DOHH2 (cell line): Measurements from ENCODE around the gene CCDC66.
A peak's percentile ranks its signal among the peaks of the same experiment; 100 is the strongest.
"Not testable (repeated sequence)": the region's sequence is repeated elsewhere in the genome, so short reads cannot be mapped to it uniquely, and the experiment has no call there.

Experiments used
- H3F3A ChIP-seq: fragments of 200-600 bp; sonication (generic), shearing (Covaris generic); 2 replicates; pipeline ENCODE4 v1.6.0; 2016; ENCODE audit warnings: antibody characterized with exemption, mild to moderate bottlenecking; ENCODE audit not compliant: control insufficient read depth, insufficient read depth
- H3K27ac ChIP-seq: fragments of 200-600 bp; sonication (generic); 2 replicates; pipeline ENCODE4 v1.5.1; 2014; ENCODE audit warnings: low read depth, mild to moderate bottlenecking, low read length, moderate library complexity
- H3K27me3 ChIP-seq: fragments of 200-600 bp; sonication (generic); 2 replicates; pipeline ENCODE4 v1.6.1; 2014; ENCODE audit warnings: mild to moderate bottlenecking, low read length, mixed read lengths; ENCODE audit not compliant: control insufficient read depth
- H3K36me3 ChIP-seq: fragments of 200-600 bp; sonication (generic); 2 replicates; pipeline ENCODE4 v1.6.1; 2014; ENCODE audit warnings: mild to moderate bottlenecking, low read length, moderate library complexity, mixed read lengths; ENCODE audit not compliant: control insufficient read depth
- H3K4me1 ChIP-seq: fragments of 200-600 bp; sonication (generic); 2 replicates; pipeline ENCODE4 v1.6.1; 2014; ENCODE audit warnings: mild to moderate bottlenecking, low read length, mixed read lengths; ENCODE audit not compliant: control insufficient read depth
- H3K4me2 ChIP-seq: fragments of 200-600 bp; sonication (generic); 2 replicates; pipeline ENCODE4 v1.6.0; 2014; ENCODE audit warnings: mild to moderate bottlenecking, low read length, moderate library complexity
- H3K4me3 ChIP-seq: fragments of 200-600 bp; sonication (generic); 2 replicates; pipeline ENCODE4 v1.5.1; 2014; ENCODE audit warnings: mild to moderate bottlenecking, low read length, mixed read lengths
- H3K79me2 ChIP-seq: fragments of 200-600 bp; sonication (generic); 2 replicates; pipeline ENCODE4 v1.6.1; 2014; ENCODE audit warnings: mild to moderate bottlenecking, low read length, mixed read lengths; ENCODE audit not compliant: control insufficient read depth
- H3K9me2 ChIP-seq: fragments of 200-600 bp; sonication (generic); replicated peaks from 2 replicates; pipeline ENCODE4 v1.6.1; 2014; ENCODE audit warnings: mild to moderate bottlenecking, low read length, mixed read lengths; ENCODE audit not compliant: control insufficient read depth
- H3K9me3 ChIP-seq: fragments of 200-600 bp; sonication (generic); 2 replicates; pipeline ENCODE4 v1.6.1; 2014; ENCODE audit warnings: antibody characterized with exemption, low read length, mixed read lengths; ENCODE audit not compliant: control insufficient read depth, insufficient read depth
- H4K20me1 ChIP-seq: fragments of 200-600 bp; sonication (generic); 2 replicates; pipeline ENCODE4 v1.6.0; 2014; ENCODE audit warnings: low read depth, mild to moderate bottlenecking, antibody characterized with exemption, low read length, moderate library complexity; ENCODE audit not compliant: control insufficient read depth, insufficient read depth
- EZH2phosphoT487 ChIP-seq: fragments of 200-600 bp; sonication (generic); IDR thresholded peaks from 2 replicates; pipeline ENCODE4 v1.6.1; 2017; ENCODE audit warnings: borderline replicate concordance, mild to moderate bottlenecking, antibody characterized with exemption, low read length, moderate library complexity, mixed read lengths
- TF ChIP-seq, protein P1 (sequence below): fragments of 200-600 bp; sonication (generic); IDR thresholded peaks from one replicate; pipeline ENCODE4 v1.5.1; 2014; ENCODE audit warnings: antibody characterized with exemption, mild to moderate bottlenecking, low read depth, low read length; ENCODE audit not compliant: poor library complexity, severe bottlenecking

CCDC66 gene

DNA sequence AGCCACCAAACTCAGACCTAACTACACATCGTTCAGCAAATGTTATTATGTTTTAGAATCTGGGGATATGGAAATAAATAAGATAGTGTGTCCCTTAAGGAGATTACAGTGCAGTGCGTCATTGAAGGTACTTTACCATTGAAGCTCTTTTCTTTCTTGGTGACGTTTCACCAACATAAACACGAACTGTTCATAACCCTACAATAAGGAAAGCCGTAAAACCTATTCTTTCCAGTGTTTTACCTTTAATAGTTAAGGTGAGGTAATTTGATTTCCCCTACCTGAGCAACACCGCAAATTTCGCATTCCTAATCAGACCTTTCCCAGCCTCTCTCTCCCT is 826 bp downstream of the CCDC66 start:
- Histone ChIP-seq H3K79me2 (peaks cover 38% of the 10 kb centered on the region), H3K4me2 (peak overlapping the region; percentile 95), H3K27me3 (peaks cover 2% of the 10 kb centered on the region; the same call in 1 of the 2 replicates), H3K4me1 (peaks cover 10% of the 10 kb centered on the region), H3K4me3 (peak overlapping the region; percentile 92), H4K20me1 (no peaks in the 10 kb centered on the region), H3K9me2 (no peaks in the 10 kb centered on the region), H3K36me3 (peaks cover 45% of the 10 kb centered on the region), H3K27ac (0 out of 2 replicates have a peak overlapping the region, but pooled peaks have one; percentile 71), H3F3A (no peaks in the 10 kb centered on the region), H3K9me3 (no peaks in the 10 kb centered on the region)
- TF ChIP-seq, protein P1, sequence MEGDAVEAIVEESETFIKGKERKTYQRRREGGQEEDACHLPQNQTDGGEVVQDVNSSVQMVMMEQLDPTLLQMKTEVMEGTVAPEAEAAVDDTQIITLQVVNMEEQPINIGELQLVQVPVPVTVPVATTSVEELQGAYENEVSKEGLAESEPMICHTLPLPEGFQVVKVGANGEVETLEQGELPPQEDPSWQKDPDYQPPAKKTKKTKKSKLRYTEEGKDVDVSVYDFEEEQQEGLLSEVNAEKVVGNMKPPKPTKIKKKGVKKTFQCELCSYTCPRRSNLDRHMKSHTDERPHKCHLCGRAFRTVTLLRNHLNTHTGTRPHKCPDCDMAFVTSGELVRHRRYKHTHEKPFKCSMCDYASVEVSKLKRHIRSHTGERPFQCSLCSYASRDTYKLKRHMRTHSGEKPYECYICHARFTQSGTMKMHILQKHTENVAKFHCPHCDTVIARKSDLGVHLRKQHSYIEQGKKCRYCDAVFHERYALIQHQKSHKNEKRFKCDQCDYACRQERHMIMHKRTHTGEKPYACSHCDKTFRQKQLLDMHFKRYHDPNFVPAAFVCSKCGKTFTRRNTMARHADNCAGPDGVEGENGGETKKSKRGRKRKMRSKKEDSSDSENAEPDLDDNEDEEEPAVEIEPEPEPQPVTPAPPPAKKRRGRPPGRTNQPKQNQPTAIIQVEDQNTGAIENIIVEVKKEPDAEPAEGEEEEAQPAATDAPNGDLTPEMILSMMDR, result peak; percentile 8
- TF ChIP-seq EZH2phosphoT487, result no peak

DNA sequence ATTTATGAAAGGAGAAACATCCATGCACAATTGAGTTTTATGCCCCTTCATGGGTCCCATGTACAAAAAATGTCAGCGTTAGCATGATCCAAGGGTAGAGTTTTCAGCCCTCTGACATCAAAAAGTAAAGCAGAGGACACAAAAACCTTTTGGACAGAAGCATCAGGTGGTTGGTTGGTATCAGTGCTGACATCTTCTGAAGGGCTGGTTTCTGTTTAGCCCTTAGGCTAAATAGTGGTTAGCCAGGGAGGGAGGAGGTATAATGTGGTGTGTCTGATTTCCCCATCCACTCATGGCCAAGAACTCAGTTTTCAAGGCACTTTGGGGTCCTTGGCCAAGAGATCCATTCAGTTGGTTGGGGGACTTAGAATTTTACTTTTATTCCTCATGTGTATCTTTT is 16.5 kb downstream of the CCDC66 start:
- H3K4me2 ChIP-seq, result no peak overlapping the region
- TF ChIP-seq, protein P1, result no peak
- no peak for TF ChIP-seq EZH2phosphoT487
- H3K27me3 ChIP-seq, result no peaks in the 10 kb centered on the region
- H3K79me2 ChIP-seq, result peaks cover 25% of the 10 kb centered on the region
- no peaks in the 10 kb centered on the region for H3K9me2 ChIP-seq
- H3K36me3 ChIP-seq, result peaks cover 68% of the 10 kb centered on the region
- peaks cover 3% of the 10 kb centered on the region; the same call in 1 of the 2 replicates for H3F3A ChIP-seq
- H3K4me3 ChIP-seq, result no peak overlapping the region
- no peaks in the 10 kb centered on the region for H4K20me1 ChIP-seq
- no peaks in the 10 kb centered on the region for H3K9me3 ChIP-seq
- peaks cover 4% of the 10 kb centered on the region; the same call in 1 of the 2 replicates for H3K4me1 ChIP-seq
- H3K27ac ChIP-seq, result no peak overlapping the region

DNA sequence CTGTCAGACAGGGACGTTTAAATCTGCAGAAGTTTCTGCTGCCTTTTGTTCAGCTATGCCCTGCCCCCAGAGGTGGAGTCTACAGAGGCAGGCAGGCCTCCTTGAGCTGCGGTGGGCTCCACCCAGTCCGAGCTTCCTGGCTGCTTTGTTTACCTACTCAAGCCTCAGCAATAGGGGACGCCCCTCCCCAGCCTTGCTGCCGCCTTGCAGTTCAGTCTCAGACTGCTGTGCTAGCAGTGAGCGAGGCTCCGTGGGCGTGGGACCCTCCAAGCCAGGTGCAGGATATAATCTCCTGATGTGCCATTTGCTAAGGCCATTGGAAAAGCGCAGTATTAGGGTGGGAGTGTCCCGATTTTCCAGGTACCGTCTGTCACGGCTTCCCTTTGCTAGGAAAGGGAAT is 25.0 kb downstream of the CCDC66 start:
- H3K4me1 ChIP-seq, H3K27me3 ChIP-seq, H3K79me2 ChIP-seq, H3K4me2 ChIP-seq, H4K20me1 ChIP-seq, H3K9me3 ChIP-seq, H3F3A ChIP-seq, H3K4me3 ChIP-seq, H3K9me2 ChIP-seq, H3K27ac ChIP-seq: not testable (repeated sequence)
- peaks cover 12% of the 10 kb centered on the region for H3K36me3 ChIP-seq

DNA sequence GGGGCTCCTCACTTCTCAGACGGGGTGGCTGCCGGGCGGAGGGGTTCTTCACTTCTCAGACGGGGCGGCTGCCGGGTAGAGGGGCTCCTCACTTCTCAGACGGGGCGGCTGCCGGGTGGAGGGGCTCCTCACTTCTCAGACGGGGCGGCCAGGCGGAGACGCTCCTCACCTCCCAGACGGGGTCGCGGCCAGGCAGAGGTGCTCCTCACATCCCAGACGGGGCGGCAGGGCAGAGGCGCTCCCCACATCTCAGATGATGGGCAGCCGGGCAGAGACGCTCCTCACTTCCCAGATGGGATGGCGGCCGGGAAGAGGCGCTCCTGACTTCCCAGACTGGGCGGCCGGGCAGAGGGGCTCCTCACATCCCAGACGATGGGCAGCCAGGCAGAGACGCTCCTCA is 27.3 kb downstream of the CCDC66 start:
- H3K9me2 ChIP-seq, H3K9me3 ChIP-seq, H3K4me2 ChIP-seq, H3K79me2 ChIP-seq, H4K20me1 ChIP-seq, H3K27me3 ChIP-seq, H3K4me1 ChIP-seq, H3K27ac ChIP-seq, H3K4me3 ChIP-seq, H3F3A ChIP-seq: not testable (repeated sequence)
- H3K36me3 ChIP-seq, result peaks cover 12% of the 10 kb centered on the region
